ENCODE data around the gene EIF2AK3.

Gene EIF2AK3

DNA sequence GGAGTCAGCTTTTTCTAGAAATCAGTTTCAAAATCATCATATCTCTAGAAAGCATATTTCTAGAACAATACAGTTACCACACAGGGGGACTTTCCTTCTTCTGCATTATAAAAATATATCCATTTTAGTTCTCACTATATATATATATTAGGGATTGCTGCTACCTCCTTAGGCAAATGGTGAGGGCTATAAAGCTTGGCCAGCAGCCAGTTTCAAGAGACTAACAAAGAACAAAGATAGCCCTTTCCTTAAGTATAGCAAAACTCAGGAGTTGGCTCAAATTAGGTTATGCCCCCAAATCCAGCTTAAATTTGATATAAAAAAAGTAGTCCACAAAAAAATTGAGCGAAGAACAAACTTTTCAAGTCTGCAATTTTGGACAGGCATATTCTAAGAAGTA, 70.0 kb downstream of the EIF2AK3 start (continued):
- TF ChIP-seq, protein P1, sequence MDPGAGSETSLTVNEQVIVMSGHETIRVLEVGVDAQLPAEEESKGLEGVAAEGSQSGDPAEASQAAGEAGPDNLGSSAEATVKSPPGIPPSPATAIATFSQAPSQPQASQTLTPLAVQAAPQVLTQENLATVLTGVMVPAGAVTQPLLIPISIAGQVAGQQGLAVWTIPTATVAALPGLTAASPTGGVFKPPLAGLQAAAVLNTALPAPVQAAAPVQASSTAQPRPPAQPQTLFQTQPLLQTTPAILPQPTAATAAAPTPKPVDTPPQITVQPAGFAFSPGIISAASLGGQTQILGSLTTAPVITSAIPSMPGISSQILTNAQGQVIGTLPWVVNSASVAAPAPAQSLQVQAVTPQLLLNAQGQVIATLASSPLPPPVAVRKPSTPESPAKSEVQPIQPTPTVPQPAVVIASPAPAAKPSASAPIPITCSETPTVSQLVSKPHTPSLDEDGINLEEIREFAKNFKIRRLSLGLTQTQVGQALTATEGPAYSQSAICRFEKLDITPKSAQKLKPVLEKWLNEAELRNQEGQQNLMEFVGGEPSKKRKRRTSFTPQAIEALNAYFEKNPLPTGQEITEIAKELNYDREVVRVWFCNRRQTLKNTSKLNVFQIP (CRISPR knock-in tag; IDR thresholded peaks at IDR 0.05; ENCODE audit: borderline replicate concordance, low read depth) = no peak

DNA sequence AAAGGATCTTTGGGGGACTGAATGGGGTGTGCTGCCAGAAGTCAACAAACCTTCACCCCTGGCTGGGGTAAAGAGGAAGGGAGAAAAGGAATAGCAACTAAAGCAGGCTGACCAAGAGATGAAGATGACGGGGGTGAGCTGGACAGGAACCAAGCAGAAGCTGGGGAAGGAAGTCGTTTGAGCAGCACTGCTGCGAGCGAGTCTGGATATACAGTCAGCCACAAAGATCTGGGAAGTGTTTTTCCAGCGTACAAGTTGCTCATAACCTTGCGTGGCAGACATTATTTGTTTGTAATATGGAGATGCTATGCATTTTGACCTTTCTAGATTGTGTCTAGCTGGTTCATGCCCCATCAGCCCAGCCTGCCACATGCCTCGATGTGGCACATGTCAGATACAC, 71.2 kb downstream of the EIF2AK3 start:
- TF ChIP-seq SNAI2 (CRISPR knock-in tag; IDR thresholded peaks at IDR 0.05) = no peak
- TF ChIP-seq TOX (CRISPR knock-in tag; IDR thresholded peaks at IDR 0.05; ENCODE audit: borderline replicate concordance) = no peak
- TF ChIP-seq ZNF8 (CRISPR knock-in tag; IDR thresholded peaks at IDR 0.05) = no peak
- TF ChIP-seq, protein P2, sequence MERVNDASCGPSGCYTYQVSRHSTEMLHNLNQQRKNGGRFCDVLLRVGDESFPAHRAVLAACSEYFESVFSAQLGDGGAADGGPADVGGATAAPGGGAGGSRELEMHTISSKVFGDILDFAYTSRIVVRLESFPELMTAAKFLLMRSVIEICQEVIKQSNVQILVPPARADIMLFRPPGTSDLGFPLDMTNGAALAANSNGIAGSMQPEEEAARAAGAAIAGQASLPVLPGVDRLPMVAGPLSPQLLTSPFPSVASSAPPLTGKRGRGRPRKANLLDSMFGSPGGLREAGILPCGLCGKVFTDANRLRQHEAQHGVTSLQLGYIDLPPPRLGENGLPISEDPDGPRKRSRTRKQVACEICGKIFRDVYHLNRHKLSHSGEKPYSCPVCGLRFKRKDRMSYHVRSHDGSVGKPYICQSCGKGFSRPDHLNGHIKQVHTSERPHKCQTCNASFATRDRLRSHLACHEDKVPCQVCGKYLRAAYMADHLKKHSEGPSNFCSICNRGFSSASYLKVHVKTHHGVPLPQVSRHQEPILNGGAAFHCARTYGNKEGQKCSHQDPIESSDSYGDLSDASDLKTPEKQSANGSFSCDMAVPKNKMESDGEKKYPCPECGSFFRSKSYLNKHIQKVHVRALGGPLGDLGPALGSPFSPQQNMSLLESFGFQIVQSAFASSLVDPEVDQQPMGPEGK (CRISPR knock-in tag; IDR thresholded peaks at IDR 0.05; ENCODE audit: borderline replicate concordance) = no peak
- no peak for TF ChIP-seq TCF4 (CRISPR knock-in tag; IDR thresholded peaks at IDR 0.05; ENCODE audit: borderline replicate concordance)
- TF ChIP-seq ZFP3 (CRISPR knock-in tag; IDR thresholded peaks at IDR 0.05) = no peak
- no peak for TF ChIP-seq ZFP30 (CRISPR knock-in tag; IDR thresholded peaks at IDR 0.05)
- TF ChIP-seq, protein P1 (CRISPR knock-in tag; IDR thresholded peaks at IDR 0.05; ENCODE audit: borderline replicate concordance, low read depth) = no peak
- no peak for TF ChIP-seq ZC3H10 (CRISPR knock-in tag; IDR thresholded peaks at IDR 0.05)
- no peak for TF ChIP-seq GLIS3 (CRISPR knock-in tag; IDR thresholded peaks at IDR 0.05)
- TF ChIP-seq, protein P3, sequence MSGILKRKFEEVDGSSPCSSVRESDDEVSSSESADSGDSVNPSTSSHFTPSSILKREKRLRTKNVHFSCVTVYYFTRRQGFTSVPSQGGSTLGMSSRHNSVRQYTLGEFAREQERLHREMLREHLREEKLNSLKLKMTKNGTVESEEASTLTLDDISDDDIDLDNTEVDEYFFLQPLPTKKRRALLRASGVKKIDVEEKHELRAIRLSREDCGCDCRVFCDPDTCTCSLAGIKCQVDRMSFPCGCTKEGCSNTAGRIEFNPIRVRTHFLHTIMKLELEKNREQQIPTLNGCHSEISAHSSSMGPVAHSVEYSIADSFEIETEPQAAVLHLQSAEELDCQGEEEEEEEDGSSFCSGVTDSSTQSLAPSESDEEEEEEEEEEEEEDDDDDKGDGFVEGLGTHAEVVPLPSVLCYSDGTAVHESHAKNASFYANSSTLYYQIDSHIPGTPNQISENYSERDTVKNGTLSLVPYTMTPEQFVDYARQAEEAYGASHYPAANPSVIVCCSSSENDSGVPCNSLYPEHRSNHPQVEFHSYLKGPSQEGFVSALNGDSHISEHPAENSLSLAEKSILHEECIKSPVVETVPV (CRISPR knock-in tag; IDR thresholded peaks at IDR 0.05) = no peak
- TF ChIP-seq, protein P4, sequence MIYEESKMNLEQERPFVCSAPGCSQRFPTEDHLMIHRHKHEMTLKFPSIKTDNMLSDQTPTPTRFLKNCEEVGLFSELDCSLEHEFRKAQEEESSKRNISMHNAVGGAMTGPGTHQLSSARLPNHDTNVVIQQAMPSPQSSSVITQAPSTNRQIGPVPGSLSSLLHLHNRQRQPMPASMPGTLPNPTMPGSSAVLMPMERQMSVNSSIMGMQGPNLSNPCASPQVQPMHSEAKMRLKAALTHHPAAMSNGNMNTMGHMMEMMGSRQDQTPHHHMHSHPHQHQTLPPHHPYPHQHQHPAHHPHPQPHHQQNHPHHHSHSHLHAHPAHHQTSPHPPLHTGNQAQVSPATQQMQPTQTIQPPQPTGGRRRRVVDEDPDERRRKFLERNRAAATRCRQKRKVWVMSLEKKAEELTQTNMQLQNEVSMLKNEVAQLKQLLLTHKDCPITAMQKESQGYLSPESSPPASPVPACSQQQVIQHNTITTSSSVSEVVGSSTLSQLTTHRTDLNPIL (CRISPR knock-in tag; IDR thresholded peaks at IDR 0.05; ENCODE audit: low read depth) = no peak
- TF ChIP-seq PPARA (CRISPR knock-in tag; IDR thresholded peaks at IDR 0.05; ENCODE audit: borderline replicate concordance) = no peak
- no peak for TF ChIP-seq ZNF565 (CRISPR knock-in tag; conservative IDR thresholded peaks at IDR 0.05; ENCODE audit: low read depth)
- TF ChIP-seq, protein P5, sequence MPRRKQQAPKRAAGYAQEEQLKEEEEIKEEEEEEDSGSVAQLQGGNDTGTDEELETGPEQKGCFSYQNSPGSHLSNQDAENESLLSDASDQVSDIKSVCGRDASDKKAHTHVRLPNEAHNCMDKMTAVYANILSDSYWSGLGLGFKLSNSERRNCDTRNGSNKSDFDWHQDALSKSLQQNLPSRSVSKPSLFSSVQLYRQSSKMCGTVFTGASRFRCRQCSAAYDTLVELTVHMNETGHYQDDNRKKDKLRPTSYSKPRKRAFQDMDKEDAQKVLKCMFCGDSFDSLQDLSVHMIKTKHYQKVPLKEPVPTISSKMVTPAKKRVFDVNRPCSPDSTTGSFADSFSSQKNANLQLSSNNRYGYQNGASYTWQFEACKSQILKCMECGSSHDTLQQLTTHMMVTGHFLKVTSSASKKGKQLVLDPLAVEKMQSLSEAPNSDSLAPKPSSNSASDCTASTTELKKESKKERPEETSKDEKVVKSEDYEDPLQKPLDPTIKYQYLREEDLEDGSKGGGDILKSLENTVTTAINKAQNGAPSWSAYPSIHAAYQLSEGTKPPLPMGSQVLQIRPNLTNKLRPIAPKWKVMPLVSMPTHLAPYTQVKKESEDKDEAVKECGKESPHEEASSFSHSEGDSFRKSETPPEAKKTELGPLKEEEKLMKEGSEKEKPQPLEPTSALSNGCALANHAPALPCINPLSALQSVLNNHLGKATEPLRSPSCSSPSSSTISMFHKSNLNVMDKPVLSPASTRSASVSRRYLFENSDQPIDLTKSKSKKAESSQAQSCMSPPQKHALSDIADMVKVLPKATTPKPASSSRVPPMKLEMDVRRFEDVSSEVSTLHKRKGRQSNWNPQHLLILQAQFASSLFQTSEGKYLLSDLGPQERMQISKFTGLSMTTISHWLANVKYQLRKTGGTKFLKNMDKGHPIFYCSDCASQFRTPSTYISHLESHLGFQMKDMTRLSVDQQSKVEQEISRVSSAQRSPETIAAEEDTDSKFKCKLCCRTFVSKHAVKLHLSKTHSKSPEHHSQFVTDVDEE (CRISPR knock-in tag; IDR thresholded peaks at IDR 0.05) = no peak
- TF ChIP-seq OSR1 (CRISPR knock-in tag; IDR thresholded peaks at IDR 0.05) = no peak
- TF ChIP-seq CSDC2 (CRISPR knock-in tag; IDR thresholded peaks at IDR 0.05) = no peak
- no peak for TF ChIP-seq ESRRG (CRISPR knock-in tag; IDR thresholded peaks at IDR 0.05)
- no peak for TF ChIP-seq ZNF70 (CRISPR knock-in tag; IDR thresholded peaks at IDR 0.05)
- ATAC-seq = no peak

DNA sequence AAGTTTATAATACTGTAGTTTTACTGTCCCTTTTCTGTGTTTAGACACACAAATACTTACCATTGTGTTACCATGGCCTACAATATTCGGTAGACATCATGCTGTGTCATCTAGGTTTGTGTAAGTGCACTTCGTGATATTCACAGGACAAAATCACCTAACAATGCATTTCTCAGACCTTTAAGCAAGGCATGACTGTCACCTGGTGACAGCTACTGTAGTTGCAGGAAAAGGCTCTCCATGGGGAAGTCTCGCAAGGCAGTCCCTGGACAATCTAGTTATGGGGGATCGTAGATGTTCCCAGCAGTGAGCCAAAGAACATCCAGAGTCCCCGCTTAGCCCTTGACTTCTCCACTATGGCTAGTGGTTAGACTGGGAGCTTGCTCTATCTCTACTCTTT, 73.1 kb downstream of the EIF2AK3 start:
- ATAC-seq = no peak
- TF ChIP-seq, protein P3 (CRISPR knock-in tag; IDR thresholded peaks at IDR 0.05) = no peak
- TF ChIP-seq, protein P2 (CRISPR knock-in tag; IDR thresholded peaks at IDR 0.05; ENCODE audit: borderline replicate concordance) = no peak
- no peak for TF ChIP-seq ZNF8 (CRISPR knock-in tag; IDR thresholded peaks at IDR 0.05)
- TF ChIP-seq CSDC2 (CRISPR knock-in tag; IDR thresholded peaks at IDR 0.05) = no peak
- no peak for TF ChIP-seq ZNF70 (CRISPR knock-in tag; IDR thresholded peaks at IDR 0.05)
- TF ChIP-seq OSR1 (CRISPR knock-in tag; IDR thresholded peaks at IDR 0.05) = no peak
- TF ChIP-seq, protein P1 (CRISPR knock-in tag; IDR thresholded peaks at IDR 0.05; ENCODE audit: borderline replicate concordance, low read depth) = no peak
